Measurements from ENCODE around the gene SP140.

Gene SP140

DNA sequence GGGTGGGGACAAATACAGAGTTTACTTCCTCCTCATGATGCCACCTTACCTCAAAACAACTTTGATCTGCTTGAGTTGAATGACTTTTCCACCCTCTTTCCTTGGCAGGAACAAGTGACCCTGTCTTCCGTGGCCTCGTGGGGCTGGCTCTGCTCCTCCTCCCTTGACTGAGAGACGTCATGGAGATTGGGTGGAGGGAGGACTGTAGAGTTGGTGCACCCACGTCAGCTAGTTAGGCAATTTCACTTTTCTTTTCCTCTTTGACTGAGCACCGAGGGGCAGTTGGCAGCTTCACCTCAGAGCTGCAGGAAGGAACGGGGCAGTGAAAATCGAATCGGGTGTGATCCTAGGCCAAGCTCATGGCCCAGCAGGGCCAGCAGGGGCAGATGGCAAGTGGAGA lies at the start of gene SP140:
Gene SP140, plus strand, starts transcription at position 251 of the 400 bp plus-strand sequence. Its CDS starts 109 bp downstream, at position 360.
- no peak for DNase-seq (ENCODE audit: low read depth)

GRCh38 chr2:230176996-230177395 lies 48.5 kb upstream of the SP140 start:
- no peak for DNase-seq (ENCODE audit: low read depth)

GRCh38 chr2:230178546-230179485 lies 46.7 kb upstream of the SP140 start:
- no peak for DNase-seq (ENCODE audit: low read depth)

DNA sequence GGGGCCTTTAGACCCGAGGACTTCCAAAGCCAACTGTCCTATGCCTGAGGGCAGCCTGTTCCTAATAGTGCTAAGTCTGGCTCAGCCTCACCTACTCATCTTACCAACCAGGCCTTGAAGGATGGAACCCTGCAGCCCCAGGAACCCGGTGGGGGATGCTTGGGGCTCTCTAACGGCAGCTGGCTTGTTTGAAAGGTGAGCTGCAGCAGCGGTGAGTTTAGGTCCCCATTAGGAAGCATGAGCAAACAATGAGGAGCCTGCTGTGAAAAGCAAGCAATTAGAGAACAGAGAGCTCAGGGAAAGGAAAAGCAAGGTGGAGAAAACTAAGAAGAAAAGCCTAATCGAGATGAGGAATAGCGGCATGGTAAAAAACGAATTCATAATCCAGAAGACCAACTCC lies 45.6 kb upstream of the SP140 start:
- no peak for DNase-seq (ENCODE audit: low read depth)

DNA sequence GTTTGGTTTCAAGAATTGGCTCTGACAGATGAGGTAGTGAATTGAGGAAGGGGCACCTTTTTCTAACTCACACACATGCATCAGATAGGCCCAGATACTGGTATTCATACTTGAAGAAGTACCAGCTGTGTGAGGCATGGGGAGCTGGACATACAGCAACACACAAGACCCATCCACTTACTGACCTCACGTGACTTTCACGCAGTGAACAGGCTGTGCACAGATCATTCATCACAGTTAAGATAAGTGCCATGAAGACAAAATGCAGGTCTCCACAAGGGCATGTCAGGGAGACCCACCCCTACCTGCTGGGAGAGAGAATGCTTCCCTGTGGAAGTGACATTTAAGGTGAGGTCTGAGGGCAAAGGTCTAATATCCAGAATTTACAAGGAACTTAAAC lies 44.3 kb upstream of the SP140 start:
- DNase-seq (ENCODE audit: low read depth), result no peak

GRCh38 chr2:230184727-230185578 lies 40.6 kb upstream of the SP140 start:
- no peak for DNase-seq (ENCODE audit: low read depth)

GRCh38 chr2:230202430-230203109 lies 23.0 kb upstream of the SP140 start:
- DNase-seq (ENCODE audit: low read depth), result no peak

- no peak for DNase-seq (ENCODE audit: low read depth)
Measured at GRCh38 chr2:230203110-230203676, 22.3 kb upstream of the SP140 start.

DNA sequence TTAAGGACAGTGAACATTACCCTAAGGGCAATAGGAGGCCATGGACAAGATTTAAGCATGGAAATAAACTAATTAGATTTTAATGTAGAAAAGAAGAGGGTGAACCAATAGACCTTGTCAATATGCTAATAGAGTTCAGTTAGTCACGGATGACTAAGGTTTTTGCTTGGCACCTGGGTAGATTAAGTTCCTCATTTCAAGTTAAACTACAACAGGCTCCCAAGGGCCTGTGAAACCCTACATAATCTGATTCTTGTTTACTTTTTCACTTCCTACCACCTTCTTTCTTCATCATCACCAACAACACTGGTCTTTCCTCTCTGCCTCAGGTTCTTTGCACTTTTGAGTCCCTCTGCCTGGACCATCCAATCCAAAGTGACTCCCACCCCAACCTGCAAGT lies 20.5 kb upstream of the SP140 start:
- DNase-seq (ENCODE audit: low read depth), result no peak

DNA sequence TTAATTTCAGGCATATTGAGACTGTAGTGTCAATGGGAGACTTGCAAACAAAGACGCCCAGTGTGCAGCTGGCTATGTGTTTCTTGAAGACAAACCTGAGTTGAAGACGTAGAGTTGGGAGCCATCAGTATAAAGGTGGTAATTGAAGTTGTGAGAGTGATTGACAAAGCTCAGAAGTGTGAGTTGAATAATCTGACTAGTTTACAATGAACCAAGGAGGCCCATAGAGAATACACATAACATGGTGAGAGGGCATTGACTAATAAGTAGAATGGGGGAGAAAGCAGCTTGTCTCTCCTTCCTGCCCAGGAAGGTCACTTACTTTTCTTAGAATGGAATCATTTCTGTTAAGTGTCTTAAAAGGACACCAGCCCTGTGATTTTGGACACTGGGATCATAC lies 19.8 kb upstream of the SP140 start:
- DNase-seq (ENCODE audit: low read depth), result no peak

DNA sequence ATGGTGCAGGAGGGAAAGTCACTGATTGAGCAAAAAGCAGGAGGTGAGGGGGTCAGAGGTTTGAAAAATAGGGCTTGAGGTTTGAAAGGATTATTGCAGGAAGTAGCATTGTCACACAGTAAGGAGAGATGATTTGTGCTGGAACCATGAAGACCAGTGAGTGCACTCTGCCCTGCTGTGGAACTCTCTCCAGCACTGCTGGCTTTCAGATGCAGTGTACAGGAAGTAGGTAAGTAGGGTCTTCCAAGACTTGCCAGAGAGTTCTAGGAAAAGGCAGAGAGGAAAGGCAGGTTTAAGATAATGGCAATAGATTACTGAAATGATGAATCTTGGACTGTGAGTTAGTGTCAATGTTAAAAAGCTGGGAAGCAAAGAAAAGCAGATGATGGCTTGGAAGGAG lies 17.0 kb upstream of the SP140 start:
- DNase-seq (ENCODE audit: low read depth), result no peak

GRCh38 chr2:230209422-230210051 lies 16.0 kb upstream of the SP140 start:
- no peak for DNase-seq (ENCODE audit: low read depth)

- no peak for DNase-seq (ENCODE audit: low read depth)
Measured at GRCh38 chr2:230216489-230216888, 9.0 kb upstream of the SP140 start.

GRCh38 chr2:230217424-230217823 lies 8.1 kb upstream of the SP140 start:
- DNase-seq (ENCODE audit: low read depth), result no peak

DNA sequence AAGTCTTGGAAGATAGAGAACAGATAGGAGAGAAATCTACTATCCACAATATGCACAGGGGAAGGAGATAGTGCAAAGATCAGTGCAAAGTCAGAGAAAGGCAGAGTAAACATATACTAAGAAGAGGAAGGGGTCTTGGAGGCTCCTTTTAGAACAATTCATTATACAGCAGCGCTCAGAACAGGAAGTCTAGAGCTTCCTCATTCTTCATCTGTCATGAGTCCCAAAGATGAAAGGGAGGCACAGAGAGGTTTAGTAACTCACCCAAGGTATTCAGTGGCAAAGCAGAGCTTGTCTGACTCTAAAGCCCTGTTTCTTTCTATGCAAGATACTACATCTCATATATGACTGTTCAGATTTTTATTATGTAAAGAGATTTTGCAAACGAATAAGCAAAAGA lies 7.1 kb upstream of the SP140 start:
- no peak for DNase-seq (ENCODE audit: low read depth)

GRCh38 chr2:230219419-230220331 lies 5.9 kb upstream of the SP140 start, which contains the start of gene SP110:
SP110 (minus strand) TSS chr2:230219984; CDS start chr2:230216927, 3,057 bp downstream.
- peak; percentile 94 for DNase-seq (ENCODE audit: low read depth)

- no peak for DNase-seq (ENCODE audit: low read depth)
Measured at GRCh38 chr2:230220347-230220969, 5.1 kb upstream of the SP140 start.

GRCh38 chr2:230221493-230221892 lies 4.0 kb upstream of the SP140 start:
- DNase-seq (ENCODE audit: low read depth), result no peak

GRCh38 chr2:230222829-230223228 lies 2.7 kb upstream of the SP140 start:
- peak; percentile 64 for DNase-seq (ENCODE audit: low read depth)

DNA sequence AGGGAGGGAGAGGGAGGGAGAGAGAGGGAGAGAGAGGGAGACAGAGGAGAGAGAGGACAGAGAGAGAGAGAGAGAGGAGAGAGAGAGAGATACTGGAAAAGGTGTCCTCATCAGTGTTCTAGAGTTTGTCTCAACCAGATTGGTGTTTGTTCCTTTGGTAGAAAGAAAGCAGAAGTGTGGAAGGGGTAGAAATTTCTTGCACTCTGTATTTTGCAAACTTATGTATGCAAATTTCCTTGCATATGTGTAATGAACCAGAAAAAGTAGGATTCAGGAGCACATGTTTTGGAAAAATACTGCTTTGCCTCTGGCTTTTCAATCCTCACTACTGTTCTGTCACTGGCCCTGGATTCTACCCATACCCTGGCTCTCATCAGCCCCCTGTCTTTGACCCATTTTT lies 1.1 kb upstream of the SP140 start:
- no peak for DNase-seq (ENCODE audit: low read depth)
